Measurements from ENCODE around the gene HIP1. TPM values are rescaled to one million over a fixed set of nuclear protein-coding genes. Genes with fewer than 3 reads are reported as not detected.
"Not testable (repeated sequence)": the region's sequence is repeated elsewhere in the genome, so short reads cannot be mapped to it uniquely, and the experiment has no call there.

HIP1 gene
- total RNA-seq, 1 donor from 2014 or later = 17.7 TPM

DNA sequence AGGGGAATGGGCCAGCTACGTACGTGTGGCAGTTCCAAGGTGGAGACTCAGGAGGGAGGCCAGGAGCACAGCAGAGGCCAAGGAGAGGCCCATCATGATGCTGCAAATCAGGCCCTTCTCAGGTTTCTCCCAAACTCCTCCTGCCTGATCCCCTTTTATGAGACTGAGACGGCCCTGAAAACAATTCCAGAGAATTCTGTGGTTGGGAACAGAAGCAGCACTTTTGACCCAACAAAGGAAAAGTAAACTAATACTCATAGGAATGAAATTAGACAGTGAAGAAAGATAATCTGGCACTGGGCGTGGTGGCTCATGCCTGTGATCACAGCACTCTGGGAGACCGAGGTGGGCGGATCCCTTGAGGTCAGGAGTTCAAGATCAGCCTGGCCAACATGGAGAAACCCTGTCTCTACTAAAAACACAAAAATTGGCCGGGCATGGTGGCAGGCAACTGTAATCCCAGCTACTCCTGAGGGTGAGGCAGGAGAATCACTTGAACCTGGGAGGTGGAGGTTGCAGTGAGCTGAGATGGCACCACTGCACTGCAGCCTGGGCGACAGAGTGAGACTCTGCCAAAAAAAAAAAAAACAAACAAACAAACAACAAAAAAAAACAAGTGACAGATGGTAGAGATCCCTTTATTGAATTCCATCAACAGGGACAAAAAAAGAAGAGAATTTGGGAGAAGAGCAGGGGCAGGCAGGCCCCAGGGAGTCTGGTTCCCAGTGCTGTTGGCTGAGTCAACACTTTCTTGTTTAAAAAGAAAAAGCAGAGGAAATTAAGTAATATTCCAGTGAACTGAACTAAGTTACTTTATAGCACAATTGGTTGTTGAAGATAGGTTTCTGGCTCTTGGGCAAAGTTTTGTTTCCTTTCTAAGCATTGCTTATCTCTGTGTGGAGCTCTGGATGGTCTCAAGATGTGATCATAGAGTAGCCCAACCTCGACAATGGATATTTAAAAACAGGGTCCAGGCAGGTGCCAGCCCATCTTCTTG lies 33.6 kb upstream of the HIP1 start, which contains the start of gene CCL26:
CCL26 (minus strand) TSS at position 131 of the 997 bp plus-strand sequence; CDS start at position 96, 35 bp downstream.
- Histone ChIP-seq H3K9me3 (no peaks in the 10 kb centered on the region), H3K4me3 (no peak within 1 kb of the TSS), H3K4me1 (peaks cover 27% of the 10 kb centered on the region), H3K36me3 (no peaks in the 10 kb centered on the region), H3K27me3 (no peaks in the 10 kb centered on the region), H3K27ac (peak within 1 kb of the TSS; percentile 68)
- TF ChIP-seq, protein P1, sequence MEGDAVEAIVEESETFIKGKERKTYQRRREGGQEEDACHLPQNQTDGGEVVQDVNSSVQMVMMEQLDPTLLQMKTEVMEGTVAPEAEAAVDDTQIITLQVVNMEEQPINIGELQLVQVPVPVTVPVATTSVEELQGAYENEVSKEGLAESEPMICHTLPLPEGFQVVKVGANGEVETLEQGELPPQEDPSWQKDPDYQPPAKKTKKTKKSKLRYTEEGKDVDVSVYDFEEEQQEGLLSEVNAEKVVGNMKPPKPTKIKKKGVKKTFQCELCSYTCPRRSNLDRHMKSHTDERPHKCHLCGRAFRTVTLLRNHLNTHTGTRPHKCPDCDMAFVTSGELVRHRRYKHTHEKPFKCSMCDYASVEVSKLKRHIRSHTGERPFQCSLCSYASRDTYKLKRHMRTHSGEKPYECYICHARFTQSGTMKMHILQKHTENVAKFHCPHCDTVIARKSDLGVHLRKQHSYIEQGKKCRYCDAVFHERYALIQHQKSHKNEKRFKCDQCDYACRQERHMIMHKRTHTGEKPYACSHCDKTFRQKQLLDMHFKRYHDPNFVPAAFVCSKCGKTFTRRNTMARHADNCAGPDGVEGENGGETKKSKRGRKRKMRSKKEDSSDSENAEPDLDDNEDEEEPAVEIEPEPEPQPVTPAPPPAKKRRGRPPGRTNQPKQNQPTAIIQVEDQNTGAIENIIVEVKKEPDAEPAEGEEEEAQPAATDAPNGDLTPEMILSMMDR (IDR thresholded peaks at IDR 0.05) = no peak
- TF ChIP-seq POLR2A (IDR thresholded peaks at IDR 0.05) (no peak), POLR2AphosphoS5 (IDR thresholded peaks at IDR 0.05; ENCODE audit: insufficient read depth in 1 of 2, low read depth in 1 of 2) (no peak)
- no peak for DNase-seq (ENCODE audit: extremely low spot score in 2 of 2)
- intact Hi-C loops (cut with DNase I) = no loop called here

- Histone ChIP-seq H3K9me3 (no peaks in the 10 kb centered on the region), H3K4me3 (no peak overlapping the region), H3K36me3 (no peaks in the 10 kb centered on the region), H3K27me3 (no peaks in the 10 kb centered on the region), H3K27ac (peak overlapping the region; percentile 68), H3K4me1 (peaks cover 20% of the 10 kb centered on the region)
- intact Hi-C loops (cut with DNase I) = no loop called here
- DNase-seq (ENCODE audit: extremely low spot score in 2 of 2) = no peak
- TF ChIP-seq, protein P1 (IDR thresholded peaks at IDR 0.05) = no peak
- TF ChIP-seq POLR2A (IDR thresholded peaks at IDR 0.05) = no peak
- no peak for TF ChIP-seq POLR2AphosphoS5 (IDR thresholded peaks at IDR 0.05; ENCODE audit: insufficient read depth in 1 of 2, low read depth in 1 of 2)
These were observed 32.5 kb upstream of the HIP1 start for GRCh38 chr7:75771224-75771623.

GRCh38 chr7:75762350-75762917 lies 23.7 kb upstream of the HIP1 start:
- intact Hi-C loops (cut with DNase I) = no loop called here
- no peaks in the 10 kb centered on the region for H3K9me3 ChIP-seq
- no peak overlapping the region for H3K4me3 ChIP-seq
- TF ChIP-seq, protein P1 (IDR thresholded peaks at IDR 0.05) = peak; percentile 56 to 83 (median 77)
- TF ChIP-seq POLR2A (IDR thresholded peaks at IDR 0.05) (no peak), POLR2AphosphoS5 (IDR thresholded peaks at IDR 0.05; ENCODE audit: insufficient read depth in 1 of 2, low read depth in 1 of 2) (peak in 1 of 2 donors; percentile 55)
- no peaks in the 10 kb centered on the region for H3K36me3 ChIP-seq
- H3K27ac ChIP-seq = no peak overlapping the region
- no peaks in the 10 kb centered on the region for H3K27me3 ChIP-seq
- no peaks in the 10 kb centered on the region for H3K4me1 ChIP-seq
- no peak for DNase-seq (ENCODE audit: extremely low spot score in 2 of 2)

DNA sequence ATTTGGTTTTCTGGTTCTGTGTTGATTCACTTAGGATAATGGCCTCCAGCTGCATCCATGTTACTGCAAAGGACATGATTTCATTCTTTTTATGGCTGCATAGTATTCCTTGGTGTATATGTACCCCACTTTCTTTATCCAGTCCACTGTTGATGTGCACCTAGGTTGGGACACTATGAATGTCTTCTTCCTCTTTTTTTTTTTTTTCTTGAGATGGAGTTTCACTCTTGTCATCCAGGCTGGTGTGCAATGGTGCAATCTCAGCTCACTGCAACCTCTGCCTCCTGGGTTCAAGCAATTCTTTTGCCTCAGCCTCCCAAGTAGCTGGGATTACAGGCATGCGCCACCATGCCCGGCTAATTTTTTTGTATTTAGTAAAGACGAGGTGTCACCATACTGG lies 23.1 kb upstream of the HIP1 start:
- H3K27me3 ChIP-seq; H3K4me3 ChIP-seq; H3K27ac ChIP-seq; H3K4me1 ChIP-seq; H3K9me3 ChIP-seq; DNase-seq (ENCODE audit: extremely low spot score in 2 of 2); H3K36me3 ChIP-seq; intact Hi-C loops (cut with DNase I): not testable (repeated sequence)

GRCh38 chr7:75758491-75758890 lies 19.8 kb upstream of the HIP1 start:
- intact Hi-C loops (cut with DNase I) = no loop called here

More at GRCh38 chr7:75758491-75758890, 19.8 kb upstream of the HIP1 start:
- no peaks in the 10 kb centered on the region for H3K9me3 ChIP-seq
- H3K27me3 ChIP-seq = no peaks in the 10 kb centered on the region
- no peaks in the 10 kb centered on the region for H3K36me3 ChIP-seq
- H3K27ac ChIP-seq = no peak overlapping the region
- no peak overlapping the region for H3K4me3 ChIP-seq
- no peak for DNase-seq (ENCODE audit: extremely low spot score in 2 of 2)
- no peaks in the 10 kb centered on the region for H3K4me1 ChIP-seq
- TF ChIP-seq, protein P1 (IDR thresholded peaks at IDR 0.05) = no peak
- TF ChIP-seq POLR2A (IDR thresholded peaks at IDR 0.05) (no peak), POLR2AphosphoS5 (IDR thresholded peaks at IDR 0.05; ENCODE audit: insufficient read depth in 1 of 2, low read depth in 1 of 2) (no peak)
